Measurements from ENCODE around the gene PDIA5.

- TF ChIP-seq CTCF (conservative IDR thresholded peaks at IDR 0.05; ENCODE audit: low read depth, low read length), result no peak
- no peak for TF ChIP-seq RAD21 (IDR thresholded peaks at IDR 0.05; ENCODE audit: low read length)
- TF ChIP-seq RCOR1 (IDR thresholded peaks at IDR 0.05; ENCODE audit: insufficient replicate concordance, low read length), result no peak
- no peak for TF ChIP-seq POLR2A (IDR thresholded peaks at IDR 0.05; ENCODE audit: low read depth, low read length)
- TF ChIP-seq MAZ (IDR thresholded peaks at IDR 0.05; ENCODE audit: borderline replicate concordance, low read depth, low read length), result no peak
- TF ChIP-seq NFE2L2 (IDR thresholded peaks at IDR 0.05; ENCODE audit: low read depth, low read length), result no peak
- no peak for TF ChIP-seq MAFK (IDR thresholded peaks at IDR 0.05; ENCODE audit: low read depth, low read length)
- TF ChIP-seq MXI1 (IDR thresholded peaks at IDR 0.05; ENCODE audit: borderline replicate concordance, low read depth, low read length), result no peak
- no peak for TF ChIP-seq USF2 (IDR thresholded peaks at IDR 0.05; ENCODE audit: low read depth, low read length)
- no peak for TF ChIP-seq ELK1 (IDR thresholded peaks at IDR 0.05; ENCODE audit: borderline replicate concordance, low read depth, low read length)
- TF ChIP-seq SMC3 (IDR thresholded peaks at IDR 0.05; ENCODE audit: low read depth, low read length), result no peak
These were observed 98.3 kb downstream of the PDIA5 start for GRCh38 chr3:123165163-123165562.
